IMR-90 (cell line): ENCODE data around the gene KRTAP10-1. TPM values are rescaled to one million over a fixed set of nuclear protein-coding genes. Genes with fewer than 3 reads are reported as not detected.

Source experiments
- ATAC-seq: fragments of 200-7000 bp; cut with Tn5 transposase; 2 replicates; pipeline ENCODE4 v1.9.1; 2020; ENCODE audit warnings: low read depth, mild to moderate bottlenecking, moderate library complexity
- BruUV-seq: library from RNA; stranded (reverse); fragments of 400-500 nt; replicated peaks from 2 replicates; lab custom pipeline; 2021; lab: Mats Ljungman, UMichigan
- CTCF ChIA-PET: fragments of 300-600 bp; formaldehyde crosslinking; extraction: SDS; loops from one replicate; lab custom pipeline; 2021; ENCODE audit warnings: antibody characterized with exemption; lab: Yijun Ruan, JAX
- POLR2A ChIA-PET: fragments of 300-600 bp; sonication (Branson Sonifier 250); formaldehyde crosslinking; loops from one replicate; lab custom pipeline; 2022; ENCODE audit warnings: antibody characterized with exemption; ENCODE audit not compliant: unreplicated experiment; lab: Charles Lee
- DNase-seq: peaks from one replicate; pipeline ENCODE4 v3.0.0; 2013
- H2AFZ ChIP-seq: replicated peaks from 2 replicates; pipeline ENCODE3; 2013; ENCODE audit warnings: low read length, mild to moderate bottlenecking; ENCODE audit not compliant: poor library complexity
- H2AK5ac ChIP-seq: 2 replicates; pipeline ENCODE4 v1.6.1; 2013; ENCODE audit warnings: low read depth, low read length, inconsistent platforms
- H2AK9ac ChIP-seq: replicated peaks from 2 replicates; pipeline ENCODE3; 2013; ENCODE audit warnings: mild to moderate bottlenecking, low read depth, low read length, moderate library complexity; ENCODE audit not compliant: poor library complexity
- H2BK120ac ChIP-seq: 2 replicates; pipeline ENCODE4 v1.6.1; 2013; ENCODE audit warnings: low read depth, low read length, inconsistent platforms
- H2BK15ac ChIP-seq: 3 replicates; pipeline ENCODE4 v1.6.1; 2013; ENCODE audit warnings: low read depth, low read length, inconsistent platforms
- H2BK20ac ChIP-seq: 2 replicates; pipeline ENCODE4 v1.6.1; 2013; ENCODE audit warnings: low read depth, mild to moderate bottlenecking, inconsistent platforms, low read length, moderate library complexity
- H2BK5ac ChIP-seq: 2 replicates; pipeline ENCODE4 v1.6.1; 2013; ENCODE audit warnings: mild to moderate bottlenecking, low read depth, low read length, inconsistent platforms; ENCODE audit not compliant: poor library complexity, severe bottlenecking
- H3K14ac ChIP-seq: replicated peaks from 2 replicates; pipeline ENCODE4 v1.6.1; 2013; ENCODE audit warnings: low read depth, low read length, inconsistent platforms
- H3K18ac ChIP-seq: 2 replicates; pipeline ENCODE4 v1.6.1; 2013; ENCODE audit warnings: low read depth, low read length, control low read depth
- H3K23ac ChIP-seq: 2 replicates; pipeline ENCODE4 v1.6.1; 2013; ENCODE audit warnings: low read depth, low read length, inconsistent platforms
- H3K27ac ChIP-seq: 2 replicates; pipeline ENCODE4 v1.5.1; 2013; ENCODE audit warnings: mild to moderate bottlenecking, control low read depth, low read length; ENCODE audit not compliant: insufficient read depth
- H3K27me3 ChIP-seq: 2 replicates; pipeline ENCODE4 v1.6.1; 2013; ENCODE audit warnings: low read length; ENCODE audit not compliant: control insufficient read depth, insufficient read depth
- H3K36me3 ChIP-seq: 2 replicates; pipeline ENCODE4 v1.6.1; 2013; ENCODE audit warnings: low read length, mixed read lengths; ENCODE audit not compliant: control insufficient read depth, insufficient read depth
- H3K4ac ChIP-seq: 2 replicates; pipeline ENCODE4 v1.6.1; 2013; ENCODE audit warnings: low read depth, low read length, inconsistent platforms
- H3K4me1 ChIP-seq: 2 replicates; pipeline ENCODE4 v1.6.1; 2013; ENCODE audit warnings: low read length, mixed read lengths; ENCODE audit not compliant: control insufficient read depth, insufficient read depth
- H3K4me2 ChIP-seq: 2 replicates; pipeline ENCODE4 v1.6.1; 2013; ENCODE audit warnings: low read depth, mild to moderate bottlenecking, control low read depth, low read length, moderate library complexity
- H3K4me3 ChIP-seq: 2 replicates; pipeline ENCODE4 v1.5.1; 2013; ENCODE audit warnings: low read depth, mild to moderate bottlenecking, control low read depth, low read length, moderate library complexity; ENCODE audit not compliant: insufficient read depth
- H3K56ac ChIP-seq: 2 replicates; pipeline ENCODE4 v1.6.1; 2013; ENCODE audit warnings: low read length, inconsistent platforms; ENCODE audit not compliant: insufficient read depth; ENCODE audit errors: extremely low read depth
- H3K79me1 ChIP-seq, 2 experiments: 2 replicates each; pipeline ENCODE4 v1.6.1; 2013; ENCODE audit warnings: low read length in 2 of 2, inconsistent platforms in 1 of 2, low read depth in 1 of 2
- H3K9ac ChIP-seq: 2 replicates; pipeline ENCODE4 v1.6.1; 2013; ENCODE audit warnings: low read depth, low read length, control low read depth
- H3K9me1 ChIP-seq: 2 replicates; pipeline ENCODE4 v1.6.1; 2013; ENCODE audit warnings: low read length, inconsistent platforms; ENCODE audit not compliant: insufficient read depth
- H3K9me3 ChIP-seq: 2 replicates; pipeline ENCODE4 v1.6.1; 2013; ENCODE audit warnings: low read length; ENCODE audit not compliant: control insufficient read depth, insufficient read depth
- H4K20me1 ChIP-seq: 2 replicates; pipeline ENCODE4 v1.6.1; 2013; ENCODE audit warnings: low read length, inconsistent platforms; ENCODE audit not compliant: insufficient read depth
- H4K5ac ChIP-seq: 2 replicates; pipeline ENCODE4 v1.6.1; 2013; ENCODE audit warnings: mild to moderate bottlenecking, low read depth, low read length, control low read depth
- H4K8ac ChIP-seq, 2 experiments: 2 replicates each; pipeline ENCODE4 v1.6.1; 2013; ENCODE audit warnings: low read depth in 2 of 2, low read length in 2 of 2, control low read depth in 1 of 2, inconsistent platforms in 1 of 2
- H4K91ac ChIP-seq: 2 replicates; pipeline ENCODE4 v1.6.1; 2013; ENCODE audit warnings: low read depth, low read length, inconsistent platforms; ENCODE audit not compliant: insufficient read depth
- BHLHE40 ChIP-seq: fragments of 150-350 bp; IDR thresholded peaks from 2 replicates; pipeline ENCODE4 v1.6.1; 2016; ENCODE audit warnings: mild to moderate bottlenecking, low read depth, low read length
- CEBPB ChIP-seq: IDR thresholded peaks from 2 replicates; pipeline ENCODE4 v1.6.1; 2012; ENCODE audit warnings: low read depth, low read length, improper control_type of control experiment
- CHD1 ChIP-seq: IDR thresholded peaks from 2 replicates; pipeline ENCODE4 v1.6.1; 2012; ENCODE audit warnings: low read depth, low read length, improper control_type of control experiment
- MXI1 ChIP-seq: IDR thresholded peaks from 2 replicates; pipeline ENCODE4 v1.6.1; 2012; ENCODE audit warnings: low read depth, mild to moderate bottlenecking, low read length, moderate library complexity, borderline replicate concordance
- NFE2L2 ChIP-seq: fragments of 150-350 bp; IDR thresholded peaks from 2 replicates; pipeline ENCODE4 v1.6.1; 2016; ENCODE audit warnings: low read depth, mild to moderate bottlenecking, low read length
- RAD21 ChIP-seq: IDR thresholded peaks from 2 replicates; pipeline ENCODE4 v1.6.1; 2012; ENCODE audit warnings: low read length, improper control_type of control experiment
- WGBS, 2 experiments: methylation state at CpG; one replicate each; pipeline versions ENCODE4 v1.1.5 to v1.1.7; 2013; ENCODE audit warnings: missing lambda C conversion rate in 2 of 2; ENCODE audit not compliant: insufficient read length in 1 of 2; ENCODE audit errors: extremely low coverage in 2 of 2; 5-methylcytosine and 5-hydroxymethylcytosine counted together
- dilution Hi-C: fragments of 300-500 bp; cut with HindIII; formaldehyde crosslinking; loops from one replicate; pipeline ENCODE4 v1.14.3; 2018; ENCODE audit warnings: low sequenced_read_pairs; ENCODE audit not compliant: unreplicated experiment
- in situ Hi-C: fragments of 300-500 bp; cut with MboI; formaldehyde crosslinking; loops from 3 replicates; pipeline ENCODE4 v1.14.3; 2019; ENCODE audit warnings: low sequenced_read_pairs, inconsistent platforms, mixed read lengths
- intact Hi-C: fragments of 100-400 bp; cut with micrococcal nuclease; formaldehyde crosslinking; loops from 2 replicates; pipeline ENCODE4 v1.10.0; 2022
- polyA plus RNA-seq, 3 experiments: library from polyadenylated mRNA; depleted of rRNA; stranded (reverse); fragments of >200 nt; gene quantifications; 2 replicates each; pipeline ENCODE4 v1.2.3, GENCODE V29; 2012; ENCODE audit warnings: low replicate concordance in 1 of 3
- total RNA-seq: library from RNA; depleted of rRNA; stranded (reverse); fragments of >200 nt; gene quantifications from 2 replicates; pipeline ENCODE4 v1.2.3, GENCODE V29; 2012; rRNA removed

Gene KRTAP10-1
- total and polyA plus RNA-seq, 2 of the 4 experiments (the other 2 are of a cell fraction) = not detected

- TF ChIP-seq BHLHE40 = no peak
- TF ChIP-seq CHD1 = no peak
- TF ChIP-seq RAD21 = no peak
- no peak for TF ChIP-seq MXI1
- no peak for TF ChIP-seq NFE2L2
- TF ChIP-seq CEBPB = no peak
- Histone ChIP-seq H3K36me3 (no peaks in the 10 kb centered on the region), H3K9me1 (no peaks in the 10 kb centered on the region), H2BK20ac (no peak overlapping the region), H3K4me3 (no peak overlapping the region), H3K27me3 (peaks cover 2% of the 10 kb centered on the region; the same call in 1 of the 2 replicates), H3K4me2 (no peak overlapping the region), H3K56ac (no peak overlapping the region), H3K14ac (no peak overlapping the region), H3K79me1 (no peaks in the 10 kb centered on the region), H3K4ac (no peak overlapping the region), H3K18ac (no peak overlapping the region), H2AFZ (no peak overlapping the region), H3K23ac (no peak overlapping the region), H4K91ac (no peak overlapping the region), H3K9me3 (peaks cover 24% of the 10 kb centered on the region), H2BK15ac (no peak overlapping the region), H2AK9ac (no peak overlapping the region), H4K20me1 (no peaks in the 10 kb centered on the region), H3K27ac (no peak overlapping the region), H4K5ac (no peak overlapping the region), H2AK5ac (no peak overlapping the region), H2BK120ac (no peak overlapping the region), H3K4me1 (no peaks in the 10 kb centered on the region), H2BK5ac (no peak overlapping the region), H4K8ac (no peak overlapping the region), H3K9ac (no peak overlapping the region)
- POLR2A ChIA-PET = no interaction called here
- BruUV-seq = no TSS peak
- dilution Hi-C loops (no loop called here), in situ Hi-C loops (no loop called here), intact Hi-C loops (loop anchor here (10.0 kb wide), 1 partner anchor 155 kb away; the partner anchor contains the start of gene CFAP410)
- no peak for DNase-seq
- ATAC-seq = no peak
- CTCF ChIA-PET = interaction anchor here (0.6 to 1.3 kb wide), 2 partner anchors 12 to 88 kb away, joined by 3 to 4 read pairs; no protein-coding TSS in a partner anchor
- WGBS, 2 experiments = no CpG with 5 or more reads among the region's 7 CpGs
Observed at GRCh38 chr21:44489962-44490361, 50.0 kb downstream of the KRTAP10-1 start.

Other genes with a start within 250 kb of the KRTAP10-1 start
- gene PFKL, start 240.1 kb downstream of the KRTAP10-1 start, total RNA-seq = 100 and 103 TPM in 2 replicates
- 126 and 131 TPM in 2 replicates for gene PFKL, start 240.1 kb downstream of the KRTAP10-1 start, polyA plus RNA-seq (2012; rRNA removed)
- gene CFAP410, start 200.8 kb downstream of the KRTAP10-1 start, total RNA-seq = 3.3 and 3.8 TPM in 2 replicates
- 10.3 and 12.4 TPM in 2 replicates for gene CFAP410, start 200.8 kb downstream of the KRTAP10-1 start, polyA plus RNA-seq (2012; rRNA removed)
- gene TRPM2, start 186.6 kb downstream of the KRTAP10-1 start, total RNA-seq = not detected in 2 replicates
- gene TRPM2, start 186.6 kb downstream of the KRTAP10-1 start, polyA plus RNA-seq (2012; rRNA removed) = not detected in 2 replicates
- gene LRRC3, start 84.7 kb downstream of the KRTAP10-1 start, total RNA-seq = under 0.01 TPM in 2 replicates
- gene LRRC3, start 84.7 kb downstream of the KRTAP10-1 start, polyA plus RNA-seq (2012; rRNA removed) = 0.38 and 0.53 TPM in 2 replicates
- not detected in 2 replicates for gene KRTAP10-2, start 11.3 kb upstream of the KRTAP10-1 start, total RNA-seq
- gene KRTAP10-2, start 11.3 kb upstream of the KRTAP10-1 start, polyA plus RNA-seq (2012; rRNA removed) = not detected in 2 replicates
- not detected in 2 replicates for gene KRTAP10-3, start 18.6 kb upstream of the KRTAP10-1 start, total RNA-seq
- gene KRTAP10-3, start 18.6 kb upstream of the KRTAP10-1 start, polyA plus RNA-seq (2012; rRNA removed) = not detected in 2 replicates
- gene KRTAP10-4, start 33.5 kb upstream of the KRTAP10-1 start, total RNA-seq = not detected in 2 replicates
- not detected in 2 replicates for gene KRTAP10-4, start 33.5 kb upstream of the KRTAP10-1 start, polyA plus RNA-seq (2012; rRNA removed)
- gene KRTAP10-5, start 40.4 kb upstream of the KRTAP10-1 start, total RNA-seq = not detected in 2 replicates
- not detected in 2 replicates for gene KRTAP10-5, start 40.4 kb upstream of the KRTAP10-1 start, polyA plus RNA-seq (2012; rRNA removed)
- not detected in 2 replicates for gene KRTAP10-6, start 52.3 kb upstream of the KRTAP10-1 start, total RNA-seq
- not detected in 2 replicates for gene KRTAP10-6, start 52.3 kb upstream of the KRTAP10-1 start, polyA plus RNA-seq (2012; rRNA removed)
- not detected in 2 replicates for gene KRTAP10-7, start 60.4 kb upstream of the KRTAP10-1 start, total RNA-seq
- gene KRTAP10-7, start 60.4 kb upstream of the KRTAP10-1 start, polyA plus RNA-seq (2012; rRNA removed) = not detected in 2 replicates
- gene KRTAP10-8, start 71.9 kb upstream of the KRTAP10-1 start, total RNA-seq = not detected in 2 replicates
- not detected in 2 replicates for gene KRTAP10-8, start 71.9 kb upstream of the KRTAP10-1 start, polyA plus RNA-seq (2012; rRNA removed)
- not detected in 2 replicates for gene KRTAP10-9, start 86.9 kb upstream of the KRTAP10-1 start, total RNA-seq
- not detected in 2 replicates for gene KRTAP10-9, start 86.9 kb upstream of the KRTAP10-1 start, polyA plus RNA-seq (2012; rRNA removed)
- not detected in 2 replicates for gene KRTAP10-10, start 97.2 kb upstream of the KRTAP10-1 start, total RNA-seq
- gene KRTAP10-10, start 97.2 kb upstream of the KRTAP10-1 start, polyA plus RNA-seq (2012; rRNA removed) = not detected in 2 replicates
- gene KRTAP10-11, start 106.2 kb upstream of the KRTAP10-1 start, total RNA-seq = not detected in 2 replicates
- gene KRTAP10-11, start 106.2 kb upstream of the KRTAP10-1 start, polyA plus RNA-seq (2012; rRNA removed) = not detected in 2 replicates
- not detected in 2 replicates for gene KRTAP12-4, start 114.5 kb upstream of the KRTAP10-1 start, total RNA-seq
- gene KRTAP12-4, start 114.5 kb upstream of the KRTAP10-1 start, polyA plus RNA-seq (2012; rRNA removed) = not detected in 2 replicates
- gene KRTAP12-3, start 117.7 kb upstream of the KRTAP10-1 start, total RNA-seq = not detected in 2 replicates
- not detected in 2 replicates for gene KRTAP12-3, start 117.7 kb upstream of the KRTAP10-1 start, polyA plus RNA-seq (2012; rRNA removed)
- gene KRTAP12-2, start 126.7 kb upstream of the KRTAP10-1 start, total RNA-seq = not detected in 2 replicates
- not detected in 2 replicates for gene KRTAP12-2, start 126.7 kb upstream of the KRTAP10-1 start, polyA plus RNA-seq (2012; rRNA removed)
- gene KRTAP12-1, start 142.0 kb upstream of the KRTAP10-1 start, total RNA-seq = not detected in 2 replicates
- not detected in 2 replicates for gene KRTAP12-1, start 142.0 kb upstream of the KRTAP10-1 start, polyA plus RNA-seq (2012; rRNA removed)
- gene KRTAP10-12, start 157.0 kb upstream of the KRTAP10-1 start, total RNA-seq = not detected in 2 replicates
- gene KRTAP10-12, start 157.0 kb upstream of the KRTAP10-1 start, polyA plus RNA-seq (2012; rRNA removed) = not detected in 2 replicates
- gene TSPEAR, start 171.4 kb upstream of the KRTAP10-1 start, total RNA-seq = not detected in 2 replicates
- not detected in 2 replicates for gene TSPEAR, start 171.4 kb upstream of the KRTAP10-1 start, polyA plus RNA-seq (2012; rRNA removed)